SK-N-SH (cell line): ENCODE data around the gene IQSEC1. TPM values are rescaled to one million over a fixed set of nuclear protein-coding genes. Genes with fewer than 3 reads are reported as not detected.

Source experiments
- CTCF ChIA-PET: fragments of 300-600, 350-600 bp; formaldehyde crosslinking; extraction: SDS; loops from one replicate; lab custom pipeline; 2021; lab: Yijun Ruan, JAX
- POLR2A ChIA-PET: fragments of 350-600 bp; sonication (Branson Sonifier 250); formaldehyde crosslinking; extraction: SDS; loops from one replicate; lab custom pipeline; 2020; ENCODE audit warnings: antibody characterized with exemption, inconsistent platforms; lab: Yijun Ruan, JAX
- DNase-seq: peaks from one replicate; pipeline ENCODE4 v3.0.0; 2012
- H2AFZ ChIP-seq: fragments of 200-600 bp; sonication (generic); 2 replicates; pipeline ENCODE4 v1.8.1; 2016; ENCODE audit warnings: antibody characterized with exemption, mild to moderate bottlenecking, low read depth
- H3F3A ChIP-seq: fragments of 200-600 bp; sonication (generic); replicated peaks from 2 replicates; pipeline ENCODE3; 2016; ENCODE audit warnings: antibody characterized with exemption, mild to moderate bottlenecking; ENCODE audit not compliant: insufficient read depth
- H3K27ac ChIP-seq, 2 experiments: fragments of 200-500 bp in 1 of 2; fragments of 200-600 bp in 1 of 2; sonication (Bioruptor generic) in 1 of 2; sonication (generic), shearing (Covaris generic) in 1 of 2; 2 replicates each; pipeline versions ENCODE4 v1.5.1 to v1.6.1; 2014 to 2016; ENCODE audit warnings: low read depth in 2 of 2, inconsistent platforms in 1 of 2, low read length in 1 of 2, mild to moderate bottlenecking in 1 of 2, mixed read lengths in 1 of 2
- H3K27me3 ChIP-seq: fragments of 200-600 bp; sonication (generic), shearing (Covaris generic); 2 replicates; pipeline ENCODE4 v1.6.1; 2016; ENCODE audit warnings: mixed run types; ENCODE audit not compliant: insufficient read depth
- H3K36me3 ChIP-seq, 2 experiments: fragments of 200-500 bp in 1 of 2; fragments of 200-600 bp in 1 of 2; sonication (Bioruptor generic) in 1 of 2; sonication (generic) in 1 of 2; replicated peaks in 1 of 2; 2 replicates each; pipeline versions ENCODE3 to v1.5.1; 2014 to 2016; ENCODE audit warnings: low read length in 1 of 2, mild to moderate bottlenecking in 1 of 2; ENCODE audit not compliant: insufficient read depth in 2 of 2, control insufficient read depth in 1 of 2
- H3K4me1 ChIP-seq, 2 experiments: fragments of 200-500 bp in 1 of 2; fragments of 200-600 bp in 1 of 2; sonication (Bioruptor generic) in 1 of 2; sonication (generic), shearing (Covaris generic) in 1 of 2; 2 replicates each; pipeline versions ENCODE4 v1.5.1 to v1.6.1; 2014 to 2016; ENCODE audit warnings: low read depth in 1 of 2, low read length in 1 of 2, mixed run types in 1 of 2; ENCODE audit not compliant: insufficient read depth in 2 of 2, control insufficient read depth in 1 of 2
- H3K4me2 ChIP-seq: fragments of 200-600 bp; sonication (generic), shearing (Covaris generic); 2 replicates; pipeline ENCODE4 v1.6.1; 2017; ENCODE audit warnings: mixed run types
- H3K4me3 ChIP-seq, 2 experiments: fragments of 200-500 bp in 1 of 2; fragments of 200-600 bp in 1 of 2; sonication (Bioruptor generic) in 1 of 2; sonication (generic), shearing (Covaris generic) in 1 of 2; 2 replicates each; pipeline versions ENCODE4 v1.5.1 to v1.8.1; 2014 to 2016; ENCODE audit warnings: low read depth in 2 of 2, inconsistent platforms in 1 of 2, low read length in 1 of 2, mild to moderate bottlenecking in 1 of 2, mixed read lengths in 1 of 2, moderate library complexity in 1 of 2
- H3K79me2 ChIP-seq: fragments of 200-600 bp; sonication (generic); 2 replicates; pipeline ENCODE4 v1.8.1; 2017; ENCODE audit warnings: mild to moderate bottlenecking; ENCODE audit not compliant: insufficient read depth
- H3K9ac ChIP-seq: fragments of 200-600 bp; sonication (generic); 2 replicates; pipeline ENCODE4 v1.6.1; 2017; ENCODE audit warnings: mixed run types
- H3K9me2 ChIP-seq: fragments of 200-600 bp; sonication (generic); 2 replicates; pipeline ENCODE4 v1.6.1; 2017; ENCODE audit warnings: mixed run types
- H3K9me3 ChIP-seq: fragments of 200-600 bp; sonication (generic); 2 replicates; pipeline ENCODE4 v1.6.1; 2017; ENCODE audit warnings: mixed run types, mild to moderate bottlenecking, moderate library complexity
- H4K20me1 ChIP-seq: fragments of 200-600 bp; sonication (generic); 2 replicates; pipeline ENCODE4 v1.6.1; 2017; ENCODE audit warnings: mild to moderate bottlenecking, mixed run types; ENCODE audit not compliant: insufficient read depth
- EP300 ChIP-seq, 2 experiments: IDR thresholded peaks; 2 replicates each; pipeline versions ENCODE4 v1.4.0 to v1.6.1; 2012; ENCODE audit warnings: borderline replicate concordance in 1 of 2, low read depth in 1 of 2, low read length in 1 of 2
- FOSL2 ChIP-seq: IDR thresholded peaks from 2 replicates; pipeline ENCODE4 v1.4.0; 2012; ENCODE audit warnings: low read depth, mild to moderate bottlenecking, moderate library complexity, borderline replicate concordance
- FOXM1 ChIP-seq: IDR thresholded peaks from 2 replicates; pipeline ENCODE4 v1.4.0; 2012; ENCODE audit warnings: low read depth, mild to moderate bottlenecking
- MEF2A ChIP-seq: IDR thresholded peaks from 2 replicates; pipeline ENCODE4 v1.4.0; 2012; ENCODE audit warnings: low read depth, borderline replicate concordance
- NFIC ChIP-seq: IDR thresholded peaks from 2 replicates; pipeline ENCODE4 v1.4.0; 2012; ENCODE audit warnings: borderline replicate concordance
- NRF1 ChIP-seq: IDR thresholded peaks from 2 replicates; pipeline ENCODE4 v1.6.1; 2012; ENCODE audit warnings: low read depth, mild to moderate bottlenecking, low read length
- SIN3A ChIP-seq: IDR thresholded peaks from 2 replicates; pipeline ENCODE4 v1.6.1; 2012; ENCODE audit warnings: low read depth, mild to moderate bottlenecking, low read length, moderate library complexity, borderline replicate concordance
- TAF1 ChIP-seq: IDR thresholded peaks from 2 replicates; pipeline ENCODE4 v1.6.1; 2012; ENCODE audit warnings: low read depth, mild to moderate bottlenecking, low read length, moderate library complexity, borderline replicate concordance
- TCF12 ChIP-seq: IDR thresholded peaks from 2 replicates; pipeline ENCODE4 v1.4.0; 2012
- YY1 ChIP-seq: IDR thresholded peaks from 2 replicates; pipeline ENCODE4 v1.4.0; 2012; ENCODE audit warnings: low read depth, mild to moderate bottlenecking
- WGBS: methylation state at CpG from one replicate; pipeline ENCODE4 v1.1.6; 2017; ENCODE audit warnings: low lambda C conversion rate; 5-methylcytosine and 5-hydroxymethylcytosine counted together
- polyA plus RNA-seq, 3 experiments: library from polyadenylated mRNA; depleted of rRNA; stranded (reverse); fragments of >200 nt; gene quantifications; 2 replicates each; pipeline ENCODE4 v1.2.3, GENCODE V29; 2012
- TF ChIP-seq, protein P1 (sequence below): IDR thresholded peaks from 2 replicates; pipeline ENCODE4 v1.4.0; 2012; ENCODE audit warnings: low read depth, borderline replicate concordance
- TF ChIP-seq, protein P2 (sequence below): IDR thresholded peaks from 2 replicates; pipeline ENCODE4; 2012
- TF ChIP-seq, protein P3 (sequence below): fragments of 150-350 bp; IDR thresholded peaks from 2 replicates; pipeline ENCODE4 v1.6.1; 2016; ENCODE audit warnings: mild to moderate bottlenecking, low read depth, low read length

IQSEC1 gene
- polyA plus RNA-seq, 1 of the 3 experiments (the other 2 are of a cell fraction): 6.2 TPM

DNA sequence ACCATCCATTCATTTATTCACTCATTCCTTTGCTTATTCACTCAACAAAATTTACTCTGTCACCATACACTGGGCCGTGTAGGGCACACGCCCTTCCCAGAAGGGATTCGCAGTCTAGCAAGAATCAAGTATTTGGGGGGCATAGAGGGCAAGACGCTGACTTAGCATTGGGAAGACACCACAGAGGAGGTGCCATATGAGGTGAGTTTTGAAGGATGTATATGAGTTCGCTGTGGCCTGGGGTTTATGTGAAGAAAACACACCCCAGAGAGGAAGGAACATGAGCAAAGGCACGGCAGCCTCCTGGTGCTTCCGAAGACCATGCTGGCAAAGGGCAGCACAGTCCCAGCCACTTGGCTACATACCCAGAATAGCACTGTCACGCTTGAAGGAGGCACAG, 23.1 kb upstream of the IQSEC1 start:
- no peak overlapping the region for H3K4me3 ChIP-seq
- CTCF ChIA-PET: interaction anchor here (1.2 to 1.5 kb wide), 2 partner anchors 12 to 562 kb away, joined by 3 to 5 read pairs; no protein-coding TSS in a partner anchor
- H3K9me2 ChIP-seq: no peaks in the 10 kb centered on the region
- no peak overlapping the region for H2AFZ ChIP-seq
- no peaks in the 10 kb centered on the region for H3K79me2 ChIP-seq
- no peaks in the 10 kb centered on the region for H3F3A ChIP-seq
- no peak for DNase-seq
- 58% methylated on average over 8 of the region's 8 CpGs for WGBS
- H3K9ac ChIP-seq: no peak overlapping the region
- no peak overlapping the region for H3K4me2 ChIP-seq
- H3K27me3 ChIP-seq: no peaks in the 10 kb centered on the region; the same call in 1 of the 2 replicates
- H3K9me3 ChIP-seq: no peaks in the 10 kb centered on the region
- no peaks in the 10 kb centered on the region for H3K36me3 ChIP-seq
- POLR2A ChIA-PET: no interaction called here
- H3K4me1 ChIP-seq: peaks cover 0 to 7% of the 10 kb centered on the region in 2 experiments; a peak in 1 of 4 replicates
- TF ChIP-seq YY1 (no peak), FOSL2 (no peak), SIN3A (no peak), EP300 (IDR thresholded peaks at IDR 0.05; ENCODE audit: borderline replicate concordance in 1 of 2, low read depth in 1 of 2, low read length in 1 of 2) (no peak), TCF12 (no peak)
- no peaks in the 10 kb centered on the region for H4K20me1 ChIP-seq
- no peak overlapping the region for H3K27ac ChIP-seq

DNA sequence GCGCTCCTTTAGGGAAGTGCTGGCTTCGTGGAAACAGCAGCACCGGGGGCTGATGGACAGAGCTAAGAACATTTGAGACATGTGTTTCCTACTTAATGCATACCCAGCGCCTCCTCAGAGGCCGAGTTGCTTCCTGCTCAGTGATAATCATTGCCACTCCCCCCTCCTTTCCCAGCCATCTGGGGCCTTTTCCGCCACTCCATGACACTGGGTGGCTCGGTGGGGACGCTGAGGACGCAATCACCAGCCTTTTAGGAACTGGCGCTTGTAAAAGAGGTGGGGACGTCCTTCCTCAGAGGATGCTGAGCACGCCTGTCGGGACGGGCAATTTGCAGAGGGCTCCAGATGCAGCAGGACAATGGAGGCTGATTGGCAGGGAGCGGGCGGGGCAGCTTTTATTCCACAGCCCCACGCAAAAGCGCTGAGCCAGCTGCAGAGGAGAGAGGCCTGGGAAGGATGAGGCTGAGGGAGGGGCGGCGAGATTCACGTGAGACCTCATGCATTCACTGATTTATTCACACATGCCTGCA, 22.2 kb upstream of the IQSEC1 start:
- TF ChIP-seq TAF1 (no peak), NFIC (no peak), NRF1 (no peak), YY1 (no peak), FOXM1 (no peak)
- TF ChIP-seq, all 33 proteins: peak for 0
- Histone ChIP-seq H3K4me1 (peaks cover 0 to 7% of the 10 kb centered on the region in 2 experiments; a peak in 1 of 4 replicates), H3K9me3 (no peaks in the 10 kb centered on the region), H4K20me1 (no peaks in the 10 kb centered on the region), H3K27ac (no peak overlapping the region), H3K79me2 (no peaks in the 10 kb centered on the region), H3K9ac (no peak overlapping the region), H3K4me3 (no peak overlapping the region), H3F3A (no peaks in the 10 kb centered on the region), H2AFZ (no peak overlapping the region), H3K4me2 (no peak overlapping the region), H3K36me3 (no peaks in the 10 kb centered on the region), H3K9me2 (no peaks in the 10 kb centered on the region), H3K27me3 (no peaks in the 10 kb centered on the region; the same call in 1 of the 2 replicates)
- WGBS: 87% methylated on average over 16 of the region's 21 CpGs
- CTCF ChIA-PET: interaction anchor here (0.8 to 1.5 kb wide), 3 partner anchors 13 to 563 kb away, joined by 3 to 5 read pairs (median 3); no protein-coding TSS in a partner anchor
- POLR2A ChIA-PET: no interaction called here
- no peak for DNase-seq

DNA sequence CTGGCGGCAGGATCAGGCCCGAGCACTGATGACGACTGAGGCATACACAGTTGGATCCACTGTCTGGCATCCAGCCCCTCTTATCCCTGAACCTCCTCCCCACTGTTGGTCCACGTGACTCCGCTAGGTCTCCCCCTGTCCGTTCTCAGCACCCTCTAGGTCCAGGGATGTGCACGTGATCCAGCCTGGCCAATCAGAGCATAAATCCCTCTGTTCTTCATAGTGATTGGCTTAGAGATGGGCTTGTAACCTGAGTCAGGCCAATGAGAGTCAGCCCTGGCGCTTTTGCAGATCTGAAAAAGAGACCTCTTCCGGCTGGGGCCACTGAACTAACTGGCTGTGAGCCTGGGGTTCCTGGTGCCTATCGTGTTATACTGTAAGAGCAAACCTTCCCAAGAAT, 20.5 kb upstream of the IQSEC1 start:
- TF ChIP-seq, protein P1, sequence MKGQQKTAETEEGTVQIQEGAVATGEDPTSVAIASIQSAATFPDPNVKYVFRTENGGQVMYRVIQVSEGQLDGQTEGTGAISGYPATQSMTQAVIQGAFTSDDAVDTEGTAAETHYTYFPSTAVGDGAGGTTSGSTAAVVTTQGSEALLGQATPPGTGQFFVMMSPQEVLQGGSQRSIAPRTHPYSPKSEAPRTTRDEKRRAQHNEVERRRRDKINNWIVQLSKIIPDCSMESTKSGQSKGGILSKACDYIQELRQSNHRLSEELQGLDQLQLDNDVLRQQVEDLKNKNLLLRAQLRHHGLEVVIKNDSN: peak; percentile 50; the same call in 1 of the 2 replicates
- TF ChIP-seq, protein P2, sequence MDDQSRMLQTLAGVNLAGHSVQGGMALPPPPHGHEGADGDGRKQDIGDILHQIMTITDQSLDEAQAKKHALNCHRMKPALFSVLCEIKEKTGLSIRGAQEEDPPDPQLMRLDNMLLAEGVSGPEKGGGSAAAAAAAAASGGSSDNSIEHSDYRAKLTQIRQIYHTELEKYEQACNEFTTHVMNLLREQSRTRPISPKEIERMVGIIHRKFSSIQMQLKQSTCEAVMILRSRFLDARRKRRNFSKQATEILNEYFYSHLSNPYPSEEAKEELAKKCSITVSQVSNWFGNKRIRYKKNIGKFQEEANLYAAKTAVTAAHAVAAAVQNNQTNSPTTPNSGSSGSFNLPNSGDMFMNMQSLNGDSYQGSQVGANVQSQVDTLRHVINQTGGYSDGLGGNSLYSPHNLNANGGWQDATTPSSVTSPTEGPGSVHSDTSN: no peak
- no peak for TF ChIP-seq MEF2A
- TF ChIP-seq, protein P3, sequence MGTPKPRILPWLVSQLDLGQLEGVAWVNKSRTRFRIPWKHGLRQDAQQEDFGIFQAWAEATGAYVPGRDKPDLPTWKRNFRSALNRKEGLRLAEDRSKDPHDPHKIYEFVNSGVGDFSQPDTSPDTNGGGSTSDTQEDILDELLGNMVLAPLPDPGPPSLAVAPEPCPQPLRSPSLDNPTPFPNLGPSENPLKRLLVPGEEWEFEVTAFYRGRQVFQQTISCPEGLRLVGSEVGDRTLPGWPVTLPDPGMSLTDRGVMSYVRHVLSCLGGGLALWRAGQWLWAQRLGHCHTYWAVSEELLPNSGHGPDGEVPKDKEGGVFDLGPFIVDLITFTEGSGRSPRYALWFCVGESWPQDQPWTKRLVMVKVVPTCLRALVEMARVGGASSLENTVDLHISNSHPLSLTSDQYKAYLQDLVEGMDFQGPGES: no peak
- Histone ChIP-seq H3K27ac (no peak overlapping the region), H3F3A (no peaks in the 10 kb centered on the region), H3K4me3 (no peak overlapping the region), H3K79me2 (no peaks in the 10 kb centered on the region), H3K27me3 (no peaks in the 10 kb centered on the region; the same call in 1 of the 2 replicates), H2AFZ (no peak overlapping the region), H3K36me3 (no peaks in the 10 kb centered on the region), H3K9me2 (no peaks in the 10 kb centered on the region), H3K4me2 (no peak overlapping the region), H3K9me3 (no peaks in the 10 kb centered on the region), H3K4me1 (peaks cover 0 to 7% of the 10 kb centered on the region in 2 experiments; a peak in 1 of 4 replicates), H3K9ac (no peak overlapping the region), H4K20me1 (no peaks in the 10 kb centered on the region)
- DNase-seq: no peak
- CTCF ChIA-PET: interaction anchor here (0.8 to 4.8 kb wide), 15 partner anchors 49 to 564 kb away, joined by 3 to 54 read pairs (median 4); partner anchors contain the start of gene NUP210
- POLR2A ChIA-PET: no interaction called here
- WGBS: 62% methylated on average over 9 of the region's 10 CpGs
